Measurements from ENCODE around the gene BAZ1B.

BAZ1B gene

GRCh38 chr7:73512018-73512780 lies 9.9 kb downstream of the BAZ1B start:
- no peak overlapping the region for H3K9ac ChIP-seq (ENCODE audit: low read depth, low read length, poor library complexity, severe bottlenecking)
- peak overlapping the region; percentile 15 for H3K4me2 ChIP-seq (ENCODE audit: low read depth, low read length, poor library complexity, severe bottlenecking)
- no peaks in the 10 kb centered on the region for H3F3A ChIP-seq (ENCODE audit: low read depth)
- H3K4me1 ChIP-seq (ENCODE audit: insufficient read depth, low read length, poor library complexity, severe bottlenecking), result peaks cover 11% of the 10 kb centered on the region
- H2AFZ ChIP-seq (ENCODE audit: low read length), result no peak overlapping the region
- TF ChIP-seq EZH2phosphoT487 (IDR thresholded peaks at IDR 0.05; ENCODE audit: borderline replicate concordance) (no peak), CTCF (conservative IDR thresholded peaks at IDR 0.05; ENCODE audit: low read length) (no peak)
- no peaks in the 10 kb centered on the region for H3K27me3 ChIP-seq (ENCODE audit: insufficient read depth, low read length, poor library complexity, severe bottlenecking)
- H4K20me1 ChIP-seq (ENCODE audit: insufficient read depth, low read length, poor library complexity, severe bottlenecking), result peaks cover 93% of the 10 kb centered on the region
- H3K79me2 ChIP-seq (ENCODE audit: insufficient read depth, low read length), result peaks cover 91% of the 10 kb centered on the region
- no peak overlapping the region for H3K4me3 ChIP-seq (ENCODE audit: low read length, poor library complexity, severe bottlenecking)
- no peaks in the 10 kb centered on the region for H3K9me3 ChIP-seq (ENCODE audit: insufficient read depth, low read depth, low read length)
- H3K9me2 ChIP-seq (replicated peaks; ENCODE audit: low read depth, low read length), result no peaks in the 10 kb centered on the region
- peaks cover 78% of the 10 kb centered on the region for H3K36me3 ChIP-seq (ENCODE audit: insufficient read depth, low read length)

GRCh38 chr7:73509463-73509862 lies 12.6 kb downstream of the BAZ1B start:
- Histone ChIP-seq H3K36me3 (ENCODE audit: insufficient read depth, low read length) (peaks cover 84% of the 10 kb centered on the region), H3K4me3 (ENCODE audit: low read length, poor library complexity, severe bottlenecking) (no peak overlapping the region), H3K4me1 (ENCODE audit: insufficient read depth, low read length, poor library complexity, severe bottlenecking) (no peaks in the 10 kb centered on the region), H3F3A (ENCODE audit: low read depth) (no peaks in the 10 kb centered on the region), H3K4me2 (ENCODE audit: low read depth, low read length, poor library complexity, severe bottlenecking) (no peak overlapping the region), H3K9ac (ENCODE audit: low read depth, low read length, poor library complexity, severe bottlenecking) (no peak overlapping the region), H3K79me2 (ENCODE audit: insufficient read depth, low read length) (peaks cover 80% of the 10 kb centered on the region), H2AFZ (ENCODE audit: low read length) (no peak overlapping the region), H4K20me1 (ENCODE audit: insufficient read depth, low read length, poor library complexity, severe bottlenecking) (peaks cover 82% of the 10 kb centered on the region), H3K9me3 (ENCODE audit: insufficient read depth, low read depth, low read length) (no peaks in the 10 kb centered on the region), H3K9me2 (replicated peaks; ENCODE audit: low read depth, low read length) (no peaks in the 10 kb centered on the region), H3K27me3 (ENCODE audit: insufficient read depth, low read length, poor library complexity, severe bottlenecking) (no peaks in the 10 kb centered on the region)
- TF ChIP-seq EZH2phosphoT487 (IDR thresholded peaks at IDR 0.05; ENCODE audit: borderline replicate concordance) (no peak), CTCF (conservative IDR thresholded peaks at IDR 0.05; ENCODE audit: low read length) (no peak)

GRCh38 chr7:73507556-73507955 lies 14.5 kb downstream of the BAZ1B start:
- no peaks in the 10 kb centered on the region for H3K9me3 ChIP-seq (ENCODE audit: insufficient read depth, low read depth, low read length)
- H3K79me2 ChIP-seq (ENCODE audit: insufficient read depth, low read length), result peaks cover 80% of the 10 kb centered on the region
- H2AFZ ChIP-seq (ENCODE audit: low read length), result no peak overlapping the region
- no peak overlapping the region for H3K4me2 ChIP-seq (ENCODE audit: low read depth, low read length, poor library complexity, severe bottlenecking)
- H3K4me3 ChIP-seq (ENCODE audit: low read length, poor library complexity, severe bottlenecking), result no peak overlapping the region
- peaks cover 84% of the 10 kb centered on the region for H3K36me3 ChIP-seq (ENCODE audit: insufficient read depth, low read length)
- H3F3A ChIP-seq (ENCODE audit: low read depth), result no peaks in the 10 kb centered on the region
- H3K9me2 ChIP-seq (replicated peaks; ENCODE audit: low read depth, low read length), result no peaks in the 10 kb centered on the region
- no peak for TF ChIP-seq CTCF (conservative IDR thresholded peaks at IDR 0.05; ENCODE audit: low read length)
- no peak for TF ChIP-seq EZH2phosphoT487 (IDR thresholded peaks at IDR 0.05; ENCODE audit: borderline replicate concordance)
- H3K4me1 ChIP-seq (ENCODE audit: insufficient read depth, low read length, poor library complexity, severe bottlenecking), result no peaks in the 10 kb centered on the region
- H4K20me1 ChIP-seq (ENCODE audit: insufficient read depth, low read length, poor library complexity, severe bottlenecking), result peaks cover 74% of the 10 kb centered on the region
- H3K27me3 ChIP-seq (ENCODE audit: insufficient read depth, low read length, poor library complexity, severe bottlenecking), result no peaks in the 10 kb centered on the region
- H3K9ac ChIP-seq (ENCODE audit: low read depth, low read length, poor library complexity, severe bottlenecking), result no peak overlapping the region
